HG03571 (cell line): ENCODE data around the gene ZEB2.

Source experiments
- ATAC-seq: cut with Tn5 transposase; IDR thresholded peaks from one replicate; pipeline ENCODE4 v1.9.1; 2021; ENCODE audit not compliant: unreplicated experiment

Gene ZEB2

DNA sequence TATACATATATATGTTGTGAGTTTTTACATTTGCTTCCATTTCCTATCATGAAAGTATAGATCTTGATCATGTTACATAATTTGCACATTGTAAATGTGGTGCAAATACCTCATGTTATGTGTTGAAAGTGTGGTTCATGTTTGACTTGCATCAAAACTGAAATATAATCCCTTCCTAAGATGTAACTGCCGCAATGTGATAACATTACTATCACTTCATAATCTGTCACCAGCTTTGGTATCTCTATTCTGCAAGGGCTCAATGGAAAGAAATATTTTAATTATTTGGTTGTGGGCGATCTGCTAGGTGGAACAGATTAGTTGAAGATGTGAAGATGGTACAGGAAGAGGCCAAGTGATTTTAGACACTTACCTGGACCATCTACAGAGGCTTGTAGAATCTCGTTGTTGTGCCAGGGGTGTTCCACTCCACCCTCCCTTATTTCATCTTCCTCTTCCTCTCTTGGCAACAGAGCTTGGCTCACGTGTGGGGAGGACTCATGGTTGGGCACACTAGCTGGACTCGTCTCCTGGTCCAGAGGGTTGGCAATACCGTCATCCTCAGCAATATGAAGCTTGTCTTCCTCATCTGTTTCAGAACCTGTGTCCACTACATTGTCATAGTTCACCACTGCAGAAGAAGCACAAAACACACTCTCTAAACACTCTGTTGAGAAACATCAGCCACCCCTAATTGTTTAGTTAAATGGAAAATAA lies 90.4 kb downstream of the ZEB2 start:
- ATAC-seq = no peak

- no peak for ATAC-seq
Measured at GRCh38 chr2:144426981-144427479, 92.9 kb downstream of the ZEB2 start.

GRCh38 chr2:144426355-144426754 lies 93.6 kb downstream of the ZEB2 start:
- no peak for ATAC-seq

- no peak for ATAC-seq
Measured at GRCh38 chr2:144424559-144425240, 95.2 kb downstream of the ZEB2 start.

GRCh38 chr2:144421606-144422510 lies 98.1 kb downstream of the ZEB2 start:
- no peak for ATAC-seq

DNA sequence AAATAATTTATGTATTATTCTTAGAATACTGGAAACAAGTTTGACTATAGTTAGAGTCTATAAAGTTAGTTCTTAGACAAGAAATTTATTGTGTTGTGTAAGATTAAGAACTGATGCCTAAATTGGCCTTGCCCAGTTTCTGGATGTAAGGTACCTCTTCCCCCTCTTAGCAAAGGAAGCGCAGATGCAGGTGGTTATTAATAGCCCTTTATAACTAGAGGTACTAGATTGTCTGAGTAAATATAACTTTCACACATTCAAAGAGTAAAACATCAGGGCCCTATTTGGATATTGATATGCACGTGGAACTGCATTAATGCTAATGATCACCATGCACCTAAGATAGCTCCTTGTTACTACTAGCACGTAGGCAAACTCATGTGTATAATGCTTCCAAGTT lies 100.7 kb downstream of the ZEB2 start:
- ATAC-seq = no peak

- ATAC-seq = no peak
Measured at GRCh38 chr2:144415386-144415785, 104.5 kb downstream of the ZEB2 start.

DNA sequence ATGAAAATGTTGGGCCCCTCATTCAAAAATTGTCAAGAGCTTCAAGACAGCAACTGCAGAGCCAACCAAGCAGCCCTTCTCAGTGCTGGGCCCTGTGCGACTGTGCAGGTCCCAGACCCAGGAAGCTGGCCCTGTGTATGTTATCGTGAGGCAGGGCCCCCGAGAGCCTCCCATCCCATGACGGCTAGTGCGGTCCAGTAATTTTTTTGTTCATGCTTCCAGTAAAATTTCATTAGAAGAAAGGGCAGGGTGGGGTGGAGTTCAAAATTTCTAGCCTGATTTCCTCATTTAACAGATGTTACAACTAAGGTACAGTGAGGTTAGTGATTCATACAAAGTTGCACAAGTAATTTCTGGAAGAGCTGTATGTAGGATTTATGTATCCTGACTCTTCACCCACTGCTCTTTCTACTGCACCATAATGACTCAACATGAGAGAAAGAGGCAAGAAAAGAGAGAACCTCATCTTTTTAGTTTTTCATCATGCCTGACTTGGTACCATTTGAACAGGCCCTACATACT lies 105.5 kb downstream of the ZEB2 start:
- ATAC-seq = peak; percentile 66

- no peak for ATAC-seq
Measured at GRCh38 chr2:144412709-144413108, 107.2 kb downstream of the ZEB2 start.

GRCh38 chr2:144411473-144411872 lies 108.4 kb downstream of the ZEB2 start:
- no peak for ATAC-seq

- no peak for ATAC-seq
Measured at GRCh38 chr2:144409241-144409640, 110.7 kb downstream of the ZEB2 start.

GRCh38 chr2:144407262-144407661 lies 112.7 kb downstream of the ZEB2 start:
- ATAC-seq = no peak

DNA sequence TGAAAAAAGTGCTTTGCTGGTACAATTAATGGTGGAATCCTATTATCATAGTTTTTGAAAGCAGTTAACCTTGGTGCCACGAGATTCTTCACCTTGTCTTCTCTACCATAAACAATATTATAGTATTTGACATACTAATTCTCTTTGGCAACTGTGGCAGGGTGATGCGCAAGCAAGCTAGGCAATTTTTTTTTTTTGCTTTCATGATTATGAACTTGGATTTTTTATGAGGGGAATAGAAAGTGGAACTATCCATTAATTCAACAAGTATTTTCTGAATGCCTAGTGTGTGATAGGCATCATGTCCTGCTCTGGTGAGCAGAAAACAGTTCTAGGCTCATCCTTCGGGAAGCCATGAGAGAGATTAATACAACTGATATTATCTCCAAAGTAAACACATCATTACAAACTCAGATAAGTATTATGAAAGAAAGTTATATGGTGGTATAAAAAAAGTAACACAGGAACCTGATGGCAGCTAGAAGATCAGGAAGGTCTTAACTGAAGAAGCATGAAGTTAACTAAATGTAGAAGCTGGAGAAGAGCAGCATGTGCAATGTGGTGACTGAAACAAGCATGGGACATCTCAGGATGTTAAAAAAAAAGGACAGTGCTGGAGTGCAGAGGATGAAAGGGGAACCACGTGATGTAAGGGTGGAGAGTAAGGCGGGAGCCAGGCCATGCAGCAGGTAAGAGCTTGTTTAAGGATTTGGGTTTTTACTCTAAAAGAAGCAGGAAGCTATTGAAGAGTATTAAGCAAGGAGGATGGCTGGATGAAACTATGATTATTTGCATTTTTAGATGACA lies 113.7 kb downstream of the ZEB2 start:
- no peak for ATAC-seq

DNA sequence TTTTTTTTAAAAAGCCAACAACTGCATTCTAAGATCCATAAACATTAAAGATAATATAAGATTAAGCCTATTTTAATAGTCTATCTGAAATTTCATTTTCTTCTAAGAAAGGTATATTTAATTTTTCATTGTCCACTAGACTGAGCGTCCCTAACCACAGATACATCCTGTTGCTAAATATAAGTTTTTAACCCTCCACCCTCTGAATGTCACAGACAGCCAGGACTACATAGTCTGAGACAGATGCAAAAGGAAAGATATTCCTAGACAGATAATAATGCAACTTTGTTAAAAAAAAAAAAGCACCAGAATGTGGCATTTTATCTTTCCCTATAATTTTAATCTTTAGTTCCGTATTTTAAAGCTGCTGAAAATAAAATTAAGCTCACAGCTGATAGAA lies 114.6 kb downstream of the ZEB2 start:
- ATAC-seq = no peak

DNA sequence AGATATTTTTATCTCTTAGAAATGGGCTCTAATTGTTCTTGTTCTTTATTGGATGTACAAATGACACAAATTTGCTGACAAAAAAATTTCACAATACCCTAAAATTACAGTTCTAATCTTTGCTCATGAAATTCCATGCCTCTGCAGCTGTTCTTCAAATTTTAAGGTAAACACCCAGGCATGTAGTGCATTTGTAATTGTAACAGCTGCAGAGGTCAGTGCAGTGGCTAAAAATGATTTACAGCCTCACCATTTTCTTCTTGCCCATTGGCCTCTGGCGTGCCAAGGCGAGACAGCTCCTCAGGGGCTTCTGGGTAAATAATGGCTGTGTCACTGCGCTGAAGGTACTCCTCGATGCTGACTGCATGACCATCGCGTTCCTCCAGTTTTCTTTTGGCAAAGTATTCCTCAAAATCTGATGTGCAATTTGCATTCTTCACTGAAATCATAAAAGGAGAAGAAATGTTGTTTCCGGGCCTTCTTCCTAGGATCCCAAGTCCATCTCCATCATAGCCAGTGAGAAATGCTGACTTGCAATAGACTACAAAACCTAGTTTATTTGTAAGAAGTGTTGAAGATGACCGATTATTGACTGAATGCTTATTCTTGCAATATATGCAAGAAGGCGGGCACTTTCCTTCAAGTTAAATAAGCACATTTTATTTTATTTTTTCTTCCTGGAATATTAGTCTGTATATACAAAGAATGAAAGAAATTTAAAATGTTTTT lies 115.2 kb downstream of the ZEB2 start:
- ATAC-seq = no peak

DNA sequence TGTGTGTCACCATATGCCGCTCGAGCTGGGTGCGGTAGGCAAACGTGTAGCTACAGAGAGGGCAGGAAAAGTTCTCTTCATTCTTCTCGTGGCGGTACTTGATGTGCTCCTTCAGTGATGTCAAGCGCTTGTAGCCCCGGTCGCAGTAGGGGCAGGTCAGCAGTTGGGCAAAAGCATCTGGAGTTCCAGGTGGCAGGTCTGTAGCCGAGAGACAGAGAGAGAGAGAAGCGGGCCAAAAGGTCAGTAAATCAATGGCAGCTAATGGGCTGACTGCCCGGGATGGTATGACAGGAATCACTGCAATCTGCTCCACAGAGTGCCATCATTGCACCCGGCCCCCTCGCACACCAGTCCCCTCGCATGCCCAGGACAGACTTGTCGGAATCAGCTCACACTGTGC lies 116.0 kb downstream of the ZEB2 start:
- no peak for ATAC-seq

- ATAC-seq = no peak
Measured at GRCh38 chr2:144402251-144402650, 117.7 kb downstream of the ZEB2 start.

- ATAC-seq = no peak
Measured at GRCh38 chr2:144401036-144401435, 118.9 kb downstream of the ZEB2 start.

- no peak for ATAC-seq
Measured at GRCh38 chr2:144396318-144396717, 123.6 kb downstream of the ZEB2 start.
